Astrocyte (in vitro differentiated cells and primary cell): ENCODE data around the gene TAAR9.

Experiments
- EZH2 ChIP-seq: IDR thresholded peaks from 2 replicates; pipeline ENCODE4 v1.6.1; 2012; ENCODE audit warnings: mild to moderate bottlenecking, low read length, inconsistent platforms; ENCODE audit not compliant: insufficient read depth
- TF ChIP-seq, protein P1 (sequence below): IDR thresholded peaks from 2 replicates; pipeline ENCODE4 v1.5.1; 2011; ENCODE audit warnings: low read depth, mild to moderate bottlenecking, inconsistent platforms, low read length, moderate library complexity; ENCODE audit not compliant: insufficient read depth

DNA sequence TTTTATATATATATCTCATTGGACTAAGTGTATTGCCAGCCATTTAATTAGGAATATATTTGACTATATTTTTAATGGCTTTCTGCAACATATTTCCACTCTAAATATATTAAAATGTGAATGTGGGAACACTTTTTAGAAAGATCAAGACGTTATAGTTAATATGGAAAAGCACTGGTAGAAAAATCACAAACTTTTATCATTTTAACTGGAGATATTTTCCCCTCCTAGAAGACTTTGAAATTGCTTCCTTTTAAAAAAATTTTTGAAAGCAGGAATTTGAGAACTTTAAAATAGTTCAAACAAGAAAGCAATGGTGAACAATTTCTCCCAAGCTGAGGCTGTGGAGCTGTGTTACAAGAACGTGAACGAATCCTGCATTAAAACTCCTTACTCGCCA lies at the start of gene TAAR9:
- TF ChIP-seq, protein P1, sequence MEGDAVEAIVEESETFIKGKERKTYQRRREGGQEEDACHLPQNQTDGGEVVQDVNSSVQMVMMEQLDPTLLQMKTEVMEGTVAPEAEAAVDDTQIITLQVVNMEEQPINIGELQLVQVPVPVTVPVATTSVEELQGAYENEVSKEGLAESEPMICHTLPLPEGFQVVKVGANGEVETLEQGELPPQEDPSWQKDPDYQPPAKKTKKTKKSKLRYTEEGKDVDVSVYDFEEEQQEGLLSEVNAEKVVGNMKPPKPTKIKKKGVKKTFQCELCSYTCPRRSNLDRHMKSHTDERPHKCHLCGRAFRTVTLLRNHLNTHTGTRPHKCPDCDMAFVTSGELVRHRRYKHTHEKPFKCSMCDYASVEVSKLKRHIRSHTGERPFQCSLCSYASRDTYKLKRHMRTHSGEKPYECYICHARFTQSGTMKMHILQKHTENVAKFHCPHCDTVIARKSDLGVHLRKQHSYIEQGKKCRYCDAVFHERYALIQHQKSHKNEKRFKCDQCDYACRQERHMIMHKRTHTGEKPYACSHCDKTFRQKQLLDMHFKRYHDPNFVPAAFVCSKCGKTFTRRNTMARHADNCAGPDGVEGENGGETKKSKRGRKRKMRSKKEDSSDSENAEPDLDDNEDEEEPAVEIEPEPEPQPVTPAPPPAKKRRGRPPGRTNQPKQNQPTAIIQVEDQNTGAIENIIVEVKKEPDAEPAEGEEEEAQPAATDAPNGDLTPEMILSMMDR, result no peak
- no peak for TF ChIP-seq EZH2
